ENCODE results near the gene HIP1.
"Not testable (repeated sequence)": the region's sequence is repeated elsewhere in the genome, so short reads cannot be mapped to it uniquely, and the experiment has no call there.

HIP1 gene

DNA sequence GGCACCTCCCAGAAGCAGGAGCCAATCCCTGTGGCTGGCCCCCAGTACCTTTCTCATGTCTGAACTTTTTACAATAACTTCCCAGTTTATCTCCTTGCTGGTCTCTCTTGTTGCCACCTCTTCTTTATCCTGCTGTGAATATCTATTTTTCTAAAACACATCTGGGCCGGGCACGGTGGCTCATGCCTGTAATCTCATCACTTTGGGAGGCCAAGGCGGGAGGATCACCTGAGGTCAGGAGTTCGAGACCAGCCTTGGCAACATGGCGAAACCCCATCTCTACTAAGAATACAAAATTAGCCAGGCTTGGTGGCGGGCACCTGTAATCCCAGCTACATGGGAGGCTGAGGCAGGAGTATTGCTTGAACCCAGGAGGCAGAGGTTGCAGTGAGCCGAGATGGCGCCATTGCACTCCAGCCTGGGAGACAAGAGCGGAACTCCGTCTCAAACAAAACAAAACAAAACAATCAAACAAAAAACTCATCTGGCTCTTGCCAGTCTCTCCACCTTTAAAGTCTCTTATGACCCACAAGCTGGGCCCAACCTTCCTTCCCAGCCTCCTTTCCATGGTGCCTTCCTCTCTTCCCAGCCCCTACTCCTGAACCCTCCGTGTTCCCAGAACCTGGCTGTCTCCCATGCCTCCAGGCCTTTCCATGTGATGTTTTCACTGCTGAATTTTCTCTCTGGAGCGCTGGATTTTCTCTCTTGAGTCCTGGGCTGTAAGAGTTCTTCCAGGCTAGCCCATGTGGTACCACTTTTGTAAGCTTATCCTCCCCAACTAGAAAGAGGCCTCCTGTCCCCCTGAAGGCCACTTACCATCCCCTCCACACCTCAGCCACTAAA is 51.3 kb downstream of the HIP1 start:
- FAIRE-seq: no peak
- DNase-seq (ENCODE audit: low spot score): no peak

DNA sequence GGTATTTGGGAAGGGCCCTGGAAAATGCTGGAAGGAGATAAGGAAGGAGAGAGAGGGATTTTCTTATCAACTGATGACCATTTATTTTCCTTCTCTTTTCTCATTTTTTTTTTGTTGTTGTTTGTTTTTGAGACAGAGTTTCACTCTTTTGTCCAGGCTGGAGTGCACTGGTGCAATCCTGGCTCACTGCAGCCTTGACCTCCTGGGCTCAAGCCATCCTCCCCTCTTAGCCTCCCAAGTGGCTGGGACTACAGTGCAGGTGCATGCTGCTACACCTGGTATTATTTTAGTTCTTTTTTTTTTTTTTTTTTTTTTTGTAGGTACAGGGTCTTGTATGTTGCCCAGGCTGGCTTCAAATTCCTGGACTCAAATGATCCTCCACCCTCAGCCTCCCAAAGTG is 52.2 kb downstream of the HIP1 start:
- DNase-seq (ENCODE audit: low spot score): no peak
- FAIRE-seq: no peak

DNA sequence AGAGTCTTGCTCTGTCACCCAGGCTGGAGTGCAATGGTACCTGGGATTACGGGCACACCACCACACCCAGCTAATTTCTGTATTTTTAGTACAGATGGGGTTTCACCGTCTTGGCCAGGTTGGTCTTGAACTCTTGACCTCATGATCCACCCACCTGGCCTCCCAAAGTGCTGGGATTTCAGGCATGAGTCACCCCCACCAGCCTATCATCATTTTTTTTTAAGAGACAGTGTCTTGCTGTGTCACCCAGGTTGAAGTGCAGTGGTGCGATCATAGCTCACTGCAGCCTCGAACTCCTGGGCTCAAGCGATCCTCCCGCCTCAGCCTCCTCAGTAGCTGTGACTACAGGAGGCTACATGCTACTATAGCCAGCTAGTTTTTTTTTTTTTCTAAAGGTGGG is 56.7 kb downstream of the HIP1 start:
- DNase-seq (ENCODE audit: low spot score): not testable (repeated sequence)

GRCh38 chr7:75679060-75679459 is 59.7 kb downstream of the HIP1 start:
- DNase-seq (ENCODE audit: low spot score): no peak
- FAIRE-seq: no peak

More for the DNA sequence above, 56.7 kb downstream of the HIP1 start:
- not testable (repeated sequence) for FAIRE-seq

DNA sequence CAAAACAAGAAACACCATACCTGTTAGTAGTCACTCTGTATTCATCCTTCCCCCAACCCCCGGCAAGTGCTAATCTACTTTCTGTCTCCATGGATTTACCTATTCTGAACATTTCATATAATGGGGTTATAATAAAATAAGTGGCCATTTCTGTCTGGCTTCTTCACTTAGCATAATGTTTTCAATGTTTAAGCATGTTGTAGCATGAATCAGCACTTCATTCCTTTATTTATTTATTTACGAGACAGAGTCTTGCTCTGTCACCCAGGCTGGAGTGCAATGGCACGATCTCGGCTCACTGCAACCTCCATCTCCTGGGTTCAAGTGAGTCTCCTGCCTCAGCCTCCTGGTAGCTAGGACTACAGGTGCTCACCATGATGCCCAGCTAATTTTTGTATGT is 69.2 kb downstream of the HIP1 start:
- no peak for DNase-seq (ENCODE audit: low spot score)
- no peak for FAIRE-seq

DNA sequence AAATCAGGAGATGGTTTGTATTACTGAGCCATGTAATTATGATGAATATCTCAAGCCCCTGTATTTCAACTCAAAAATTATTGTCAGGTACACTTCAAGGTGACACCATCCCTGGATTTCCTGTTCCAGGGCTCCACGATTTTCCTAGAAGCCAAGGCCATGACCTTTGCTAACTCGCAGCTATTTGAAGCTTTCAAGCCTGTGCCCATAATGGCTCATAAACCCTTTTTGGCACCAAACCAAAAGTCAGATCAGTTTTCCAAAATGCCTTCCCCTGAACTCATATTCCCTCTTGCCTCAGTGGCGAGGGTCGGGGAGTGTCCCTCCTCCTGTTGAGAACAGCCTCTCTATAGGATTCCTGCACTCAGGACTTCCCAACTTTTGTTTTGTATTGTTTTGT is 70.8 kb downstream of the HIP1 start:
- no peak for DNase-seq (ENCODE audit: low spot score)
- no peak for FAIRE-seq

DNA sequence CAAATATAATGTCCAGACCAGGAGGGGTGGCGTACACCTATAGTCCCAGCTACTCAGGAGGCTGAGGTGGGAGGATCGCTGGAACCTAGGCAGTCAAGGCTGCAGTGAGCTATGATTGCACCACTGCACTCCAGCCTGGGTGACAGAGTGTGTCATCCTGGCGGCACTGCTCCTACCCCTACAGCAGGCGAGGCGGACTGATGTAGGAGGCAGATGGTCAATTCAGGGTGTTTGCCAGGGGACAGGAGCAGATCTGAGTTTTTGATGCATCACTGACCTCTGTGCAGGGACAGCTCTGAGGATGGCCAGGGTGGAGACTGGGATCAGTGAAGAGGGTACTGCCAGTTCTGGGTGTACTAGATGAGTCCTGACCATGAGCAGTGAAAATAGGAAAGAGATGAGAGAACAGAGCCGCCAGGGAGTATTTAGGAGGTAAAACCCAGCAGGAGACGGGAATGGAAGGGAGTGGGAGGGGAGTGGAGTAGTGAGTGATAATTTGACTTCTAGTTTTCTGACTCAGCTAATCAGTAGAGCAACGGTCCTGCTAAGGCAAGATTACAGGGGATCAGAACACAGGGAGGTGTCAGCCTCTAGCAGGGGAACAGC is 75.3 kb downstream of the HIP1 start:
- FAIRE-seq (no peak), DNase-seq (ENCODE audit: low spot score) (no peak)

DNA sequence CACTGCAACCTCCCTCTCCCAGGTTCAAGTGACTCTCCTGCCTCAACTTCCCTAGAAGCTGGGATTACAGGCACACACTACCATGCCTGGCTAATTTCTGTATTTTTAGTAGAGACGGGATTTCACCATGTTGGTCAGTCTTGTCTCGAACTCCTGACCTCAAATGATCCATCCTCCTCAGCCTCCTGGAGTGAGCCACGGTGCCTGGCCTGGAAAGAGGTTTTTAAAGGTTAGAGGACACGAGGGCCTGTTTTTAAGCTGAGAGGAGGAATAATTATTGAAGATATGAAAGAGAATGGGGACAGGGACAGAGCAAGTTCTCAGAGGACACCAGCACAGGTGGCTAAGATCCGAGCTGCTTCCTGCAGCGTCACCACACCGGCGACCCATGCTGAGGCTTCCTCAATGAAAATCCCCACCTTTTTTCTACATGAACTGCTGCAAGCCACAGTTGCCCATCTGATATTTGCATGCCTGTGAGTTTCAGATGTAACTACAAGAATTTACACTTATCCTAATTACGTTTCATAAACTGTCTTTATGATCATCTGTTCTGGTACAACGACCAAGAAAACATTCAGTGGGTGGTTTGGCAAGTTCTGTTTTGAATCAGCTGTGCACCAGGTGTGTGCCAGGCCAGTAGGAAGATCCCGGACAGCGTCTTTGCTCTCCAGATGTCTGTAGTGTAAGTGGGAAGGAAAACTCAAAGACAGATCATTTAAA is 76.0 kb downstream of the HIP1 start:
- FAIRE-seq (no peak), DNase-seq (ENCODE audit: low spot score) (no peak)

DNA sequence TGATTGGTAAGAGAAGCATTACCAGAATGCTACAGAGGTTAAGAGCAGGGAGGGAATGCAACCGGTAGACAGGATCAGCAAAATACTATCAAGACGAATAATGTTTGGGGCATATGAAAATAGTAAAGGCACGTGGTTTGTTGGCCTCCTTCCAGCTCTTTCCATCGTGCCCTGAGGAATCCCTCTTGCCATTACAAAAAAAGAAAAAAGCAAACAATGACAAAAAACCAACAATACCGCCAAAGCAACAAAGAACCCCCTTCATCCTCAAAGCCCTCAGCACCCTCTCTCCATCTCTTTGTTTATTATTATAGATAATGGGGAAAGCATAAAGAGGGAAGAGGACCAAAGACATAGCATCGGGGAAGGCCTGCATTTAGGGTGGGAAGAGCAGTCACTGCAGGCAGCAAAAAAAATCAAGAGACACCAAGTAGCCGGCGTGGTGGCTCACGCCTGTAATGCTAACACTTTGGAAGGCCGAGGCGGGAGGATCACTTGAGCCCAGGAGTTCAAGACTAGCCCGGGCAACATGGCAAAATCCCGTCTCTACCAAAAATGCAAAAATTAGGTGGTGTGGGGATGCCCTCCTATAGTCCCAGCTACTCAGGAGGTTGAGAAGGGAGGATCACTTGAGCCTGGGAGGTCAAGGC is 78.0 kb downstream of the HIP1 start:
- DNase-seq (ENCODE audit: low spot score) (no peak), FAIRE-seq (no peak)

GRCh38 chr7:75658802-75659201 is 79.9 kb downstream of the HIP1 start:
- no peak for FAIRE-seq
- DNase-seq (ENCODE audit: low spot score): no peak

DNA sequence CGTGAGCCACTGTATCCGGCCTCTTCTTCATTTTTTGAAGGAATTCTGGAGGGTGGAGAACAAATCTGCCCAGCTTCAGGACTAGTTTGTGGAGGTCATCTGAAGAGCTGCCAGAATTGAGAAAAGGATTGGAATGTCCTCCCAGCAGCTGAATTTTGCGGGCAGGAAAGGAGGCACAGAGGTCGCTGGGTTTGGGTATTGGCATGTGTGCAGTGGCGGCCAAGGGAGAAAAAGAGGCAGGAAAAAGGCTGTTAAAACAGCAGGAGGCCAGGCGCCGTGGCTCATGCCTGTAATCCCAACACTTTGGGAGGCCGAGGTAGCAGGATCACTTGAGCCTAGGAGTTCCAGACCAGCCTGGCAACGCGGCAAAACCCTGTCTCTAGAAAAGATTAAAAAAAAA is 80.4 kb downstream of the HIP1 start:
- FAIRE-seq (no peak), DNase-seq (ENCODE audit: low spot score) (no peak)

GRCh38 chr7:75657866-75658265 is 80.9 kb downstream of the HIP1 start:
- no peak for DNase-seq (ENCODE audit: low spot score)
- no peak for FAIRE-seq

DNA sequence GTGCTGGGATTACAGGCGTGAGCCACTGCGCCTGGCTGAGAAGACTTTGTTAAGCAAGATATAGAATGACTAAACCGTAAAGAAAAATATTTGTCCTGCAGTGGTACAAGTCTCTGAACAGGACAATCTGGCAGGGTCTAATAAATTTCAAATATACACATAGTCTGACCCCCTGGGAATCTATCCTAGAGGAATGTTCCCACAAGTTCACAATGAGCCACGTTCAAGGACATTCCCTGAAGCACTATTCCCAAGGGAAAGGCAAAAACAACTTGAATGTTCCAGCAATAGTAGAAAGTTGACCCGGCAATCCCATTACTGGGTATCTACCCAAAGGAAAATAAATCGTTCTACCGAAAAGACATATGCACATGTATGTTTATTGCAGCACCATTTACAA is 82.0 kb downstream of the HIP1 start:
- FAIRE-seq (no peak), DNase-seq (ENCODE audit: low spot score) (no peak)

DNA sequence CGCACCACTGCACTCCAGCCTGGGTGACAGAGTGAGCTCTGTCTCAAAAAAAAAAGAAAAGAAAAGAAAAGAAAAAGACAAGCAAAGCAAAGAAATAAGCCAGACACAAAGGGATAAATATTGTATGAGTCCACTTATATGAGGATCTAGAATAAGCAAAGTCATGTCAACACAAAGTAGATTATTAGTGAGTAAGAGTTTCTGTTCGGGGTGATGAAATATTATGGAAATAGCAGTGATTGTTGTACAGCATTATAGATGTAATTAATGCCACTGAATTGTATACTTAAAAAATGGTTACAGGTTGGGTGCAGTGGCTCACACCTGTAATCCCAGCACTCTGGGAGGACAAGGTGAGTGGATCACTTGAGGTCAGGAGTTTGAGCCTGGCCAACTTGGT is 83.2 kb downstream of the HIP1 start:
- FAIRE-seq: no peak

GRCh38 chr7:75654855-75655254 is 83.9 kb downstream of the HIP1 start:
- DNase-seq (ENCODE audit: low spot score) (no peak), FAIRE-seq (no peak)

More for the DNA sequence above, 83.2 kb downstream of the HIP1 start:
- no peak for DNase-seq (ENCODE audit: low spot score)

- no peak for FAIRE-seq
- no peak for DNase-seq (ENCODE audit: low spot score)
These were observed 85.1 kb downstream of the HIP1 start for GRCh38 chr7:75653651-75654050.

DNA sequence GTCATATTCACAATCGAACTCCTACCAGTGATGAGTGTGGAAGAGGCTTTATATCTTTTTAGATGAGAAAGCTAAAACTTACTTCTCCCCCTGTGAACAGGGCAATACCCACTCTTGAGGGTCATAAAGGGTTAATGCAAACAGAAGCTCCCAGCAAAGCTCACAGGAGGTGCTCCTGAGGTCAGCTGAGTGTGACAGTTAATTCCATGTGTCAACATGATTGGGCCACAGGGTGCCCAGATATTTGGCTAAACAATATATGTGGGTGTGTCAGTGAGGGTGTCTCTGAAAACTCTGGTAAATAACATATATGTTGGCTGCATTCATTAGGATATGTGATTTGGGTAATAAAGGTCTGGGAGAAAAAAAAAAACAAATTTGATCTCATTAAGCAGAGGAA is 86.0 kb downstream of the HIP1 start:
- DNase-seq (ENCODE audit: low spot score) (no peak), FAIRE-seq (no peak)

DNA sequence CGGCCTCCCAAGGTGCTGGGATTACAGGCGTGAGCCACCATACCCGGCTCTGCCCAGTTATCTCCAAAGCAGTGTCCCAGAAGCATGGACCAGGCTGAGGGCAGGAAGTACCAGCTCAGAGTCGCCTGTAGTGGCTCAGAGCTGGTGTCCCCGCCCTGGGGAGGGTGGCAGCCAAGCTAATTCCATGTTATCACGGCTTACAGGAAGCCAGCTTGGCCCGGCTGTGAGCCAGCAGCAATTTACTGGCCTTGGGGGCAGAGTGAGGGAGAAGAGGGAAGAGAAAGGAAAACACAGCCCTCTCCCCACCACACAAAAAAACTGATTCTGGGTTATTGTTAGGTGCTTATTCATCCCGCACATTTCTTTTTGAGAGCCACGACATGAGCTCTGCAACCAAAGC is 88.1 kb downstream of the HIP1 start:
- no peak for FAIRE-seq
- no peak for DNase-seq (ENCODE audit: low spot score)

GRCh38 chr7:75650062-75650461 is 88.7 kb downstream of the HIP1 start:
- DNase-seq (ENCODE audit: low spot score) (no peak), FAIRE-seq (no peak)

GRCh38 chr7:75649462-75649861 is 89.3 kb downstream of the HIP1 start:
- DNase-seq (ENCODE audit: low spot score): no peak
- no peak for FAIRE-seq

DNA sequence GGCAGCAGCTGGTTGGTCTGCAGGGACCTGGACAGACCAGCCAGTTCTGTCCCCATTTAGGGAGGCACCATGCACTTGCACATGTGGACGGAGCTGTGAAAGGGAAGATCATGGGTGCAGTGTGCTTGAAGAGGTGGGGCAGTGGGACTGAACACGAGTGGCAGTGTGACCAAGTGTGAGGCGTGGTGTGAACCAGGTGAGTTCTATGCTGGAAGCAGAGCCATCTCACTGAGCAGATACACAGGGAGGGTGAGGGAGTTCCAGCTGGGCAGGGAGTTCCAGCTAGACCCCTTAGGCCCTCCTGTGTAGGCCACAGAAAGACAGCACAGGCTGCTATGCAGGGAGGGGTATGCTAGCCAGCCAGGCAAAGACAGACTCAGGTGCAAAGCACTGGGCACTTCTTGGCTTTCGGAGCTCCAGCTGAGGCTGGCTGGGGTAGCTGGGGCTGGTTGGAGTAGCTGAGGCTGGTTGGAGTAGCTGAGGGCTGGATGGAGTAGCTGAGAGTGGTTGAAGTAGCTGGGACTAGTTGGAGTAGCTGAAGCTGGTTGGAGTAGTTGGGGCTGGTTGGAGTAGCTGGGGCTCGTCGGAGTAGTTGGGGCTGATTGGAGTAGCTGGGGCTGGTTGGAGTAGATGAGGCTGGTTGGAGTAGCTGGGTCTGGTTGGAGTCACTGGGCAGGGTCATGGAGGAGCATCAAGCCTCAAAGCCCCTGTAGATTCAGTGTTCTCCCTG is 90.9 kb downstream of the HIP1 start:
- no peak for DNase-seq (ENCODE audit: low spot score)
- FAIRE-seq: no peak

All from urothelium cell line (cell line).